NCI-H82 treated with DMSO at 0.1 percent for 48 hours (cell line): ENCODE results near the gene NCOR1.
"Not testable (repeated sequence)": the region's sequence is repeated elsewhere in the genome, so short reads cannot be mapped to it uniquely, and the experiment has no call there.

Source experiments
- DNase-seq: peaks from one replicate; lab custom pipeline; 2025; ENCODE audit not compliant: unreplicated experiment; lab: John Stamatoyannopoulos, UW

NCOR1 gene

DNA sequence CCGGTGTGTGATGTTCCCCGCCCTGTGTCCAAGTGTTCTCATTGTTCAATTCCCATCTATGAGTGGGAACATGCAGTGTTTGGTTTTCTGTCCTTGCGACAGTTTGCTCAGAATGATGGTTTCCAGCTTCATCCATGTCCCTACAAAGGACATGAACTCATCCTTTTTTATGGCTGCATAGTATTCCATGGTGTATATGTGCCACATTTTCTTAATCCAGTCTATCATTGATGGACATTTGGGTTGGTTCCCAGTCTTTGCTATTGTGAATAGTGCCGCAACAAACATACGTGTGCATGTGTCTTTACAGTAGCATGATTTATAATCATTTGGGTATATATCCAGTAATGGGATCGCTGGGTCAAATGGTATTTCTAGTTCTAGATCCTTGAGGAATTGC lies 63.0 kb downstream of the NCOR1 start:
- not testable (repeated sequence) for DNase-seq

DNA sequence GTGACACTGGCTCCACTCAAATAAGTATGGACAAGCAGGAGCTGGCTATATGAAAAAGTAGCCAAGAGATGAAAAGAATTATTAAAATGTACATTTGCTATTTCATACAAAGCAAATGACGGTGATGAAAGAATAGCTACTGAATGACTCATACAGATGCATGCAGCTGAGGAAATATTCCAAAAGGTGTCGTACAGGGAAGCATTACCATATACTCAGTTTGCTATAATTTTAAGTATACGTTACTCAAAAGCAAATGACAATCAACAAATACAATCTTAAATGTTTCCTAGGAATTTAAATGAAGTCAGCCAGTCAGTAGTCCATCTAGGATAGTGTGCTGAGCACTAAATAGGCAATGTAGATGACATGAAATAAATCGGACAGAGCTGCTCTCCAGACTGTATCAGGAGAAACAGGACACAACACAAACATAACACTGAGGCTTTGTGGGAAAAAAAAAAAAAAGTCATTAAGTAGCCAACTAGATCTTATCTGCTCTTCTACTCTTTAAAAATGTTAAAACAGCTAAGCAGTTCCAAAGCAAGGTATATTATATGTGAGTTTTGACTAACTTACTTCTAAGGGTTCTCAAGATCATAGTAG lies 65.0 kb downstream of the NCOR1 start:
- no peak for DNase-seq

DNA sequence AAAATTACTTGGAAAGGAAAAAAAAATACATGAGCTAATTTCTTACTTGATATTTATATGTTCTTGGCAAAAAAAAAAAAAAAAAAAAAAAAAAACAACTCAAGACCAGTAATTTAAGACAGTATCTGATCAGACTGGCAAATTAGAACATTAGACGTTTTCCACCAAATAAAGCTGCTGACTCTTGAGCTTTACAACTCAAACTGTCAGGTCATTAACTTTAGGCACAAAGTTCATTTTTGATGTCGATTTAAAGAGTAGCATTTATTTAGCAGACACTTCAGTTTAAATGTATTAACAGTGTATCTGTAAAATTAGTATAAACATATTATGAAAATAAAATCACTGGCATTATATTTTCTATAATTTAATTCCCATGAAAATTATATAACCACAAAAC lies 66.7 kb downstream of the NCOR1 start:
- no peak for DNase-seq

DNA sequence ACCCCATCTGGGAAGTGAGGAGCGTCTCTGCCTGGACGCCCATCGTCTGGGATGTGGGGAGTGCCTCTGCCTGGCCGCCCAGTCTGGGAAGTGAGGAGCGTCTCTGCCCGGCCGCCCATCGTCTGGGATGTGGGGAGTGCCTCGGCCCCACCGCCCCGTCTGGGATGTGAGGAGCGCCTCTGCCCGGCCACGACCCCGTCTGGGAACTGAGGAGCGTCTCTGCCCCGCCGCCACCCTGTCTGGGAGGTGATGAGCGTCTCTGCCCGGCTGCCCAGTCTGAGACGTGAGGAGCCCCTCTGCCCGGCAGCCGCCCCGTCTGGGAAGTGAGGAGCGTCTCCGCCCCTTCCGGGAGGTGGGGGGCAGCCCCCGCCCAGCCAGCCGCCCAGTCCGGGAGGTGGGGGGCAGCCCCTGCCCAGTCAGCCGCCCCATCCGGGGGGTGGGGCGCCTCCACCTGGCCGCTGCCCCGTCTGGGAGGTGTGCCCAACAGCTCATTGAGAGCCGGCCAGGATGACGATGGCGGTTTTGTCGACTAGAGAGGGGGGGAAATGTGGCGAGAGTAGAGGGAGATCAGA lies 69.9 kb downstream of the NCOR1 start:
- not testable (repeated sequence) for DNase-seq

DNA sequence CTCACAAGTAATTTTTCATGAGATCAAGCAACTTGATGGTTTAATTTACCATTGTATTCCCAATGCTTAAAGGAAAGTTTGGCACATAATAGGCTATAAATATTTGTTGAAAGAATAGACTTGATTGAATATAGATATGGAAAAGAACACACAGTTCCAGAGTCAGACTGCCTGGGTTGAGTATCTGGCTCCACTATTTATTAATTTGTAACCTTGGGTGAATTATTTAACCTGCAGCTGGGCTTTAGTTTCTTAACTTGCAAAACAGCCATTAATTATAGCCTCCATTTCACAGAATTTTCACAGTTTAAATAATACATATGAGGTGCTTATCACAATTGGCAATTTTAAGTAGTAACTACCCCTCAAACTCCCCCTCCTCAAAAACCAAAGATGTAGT lies 73.6 kb downstream of the NCOR1 start:
- DNase-seq: no peak

DNA sequence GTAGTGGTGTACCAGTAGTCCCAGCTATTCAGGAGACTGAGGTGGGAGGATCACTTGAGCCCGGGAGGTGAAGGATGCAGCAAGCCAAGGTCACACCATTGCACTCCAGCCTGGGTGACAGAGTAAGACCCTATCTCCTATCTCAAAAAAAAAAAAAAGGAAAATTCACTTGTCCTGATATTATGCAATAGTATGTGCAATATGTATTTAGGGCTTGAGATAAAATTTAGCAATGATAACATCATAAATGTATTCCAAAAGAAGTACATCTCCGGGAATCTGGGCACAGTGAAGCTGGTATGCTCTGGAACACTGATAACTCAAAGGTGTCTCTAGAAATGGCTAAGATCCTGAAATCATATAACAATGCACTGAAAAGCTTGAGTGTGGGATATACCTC lies 74.5 kb downstream of the NCOR1 start:
- DNase-seq: no peak

DNA sequence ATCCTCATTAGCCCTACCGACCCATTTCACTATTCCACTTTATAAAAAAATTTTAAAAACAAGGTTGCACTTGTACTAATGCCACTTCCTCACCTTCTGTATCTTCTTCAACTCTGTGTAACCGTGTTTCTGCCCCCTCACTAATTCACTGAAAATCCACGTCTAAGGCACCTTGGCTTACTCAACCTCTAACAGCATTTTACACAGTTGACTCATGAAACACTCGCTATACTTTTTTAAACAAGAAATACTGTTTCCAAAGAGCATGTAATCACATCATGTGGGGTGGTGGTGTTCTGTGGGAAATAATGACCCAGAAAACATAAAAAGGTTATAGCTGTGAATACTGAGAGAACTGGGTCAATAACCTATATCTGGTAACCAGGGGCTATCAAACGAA lies 79.9 kb downstream of the NCOR1 start:
- DNase-seq: no peak

DNA sequence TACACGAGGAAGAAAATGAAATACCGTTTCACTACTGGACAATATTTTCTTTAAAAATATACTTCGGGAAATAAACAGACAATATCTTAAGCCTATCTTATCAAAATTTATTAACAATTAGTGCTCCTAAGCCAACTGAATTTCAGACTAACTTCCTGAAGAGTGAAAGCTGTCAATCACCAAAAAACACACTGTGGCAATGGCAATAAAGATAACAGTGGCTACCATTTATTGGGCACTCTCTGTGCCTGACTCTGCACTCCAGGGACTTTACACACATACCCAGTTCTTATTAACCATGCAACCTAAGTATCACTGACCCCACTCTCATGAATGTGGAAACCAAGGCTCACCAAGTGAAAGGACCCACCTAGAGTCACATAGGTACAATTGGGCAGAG lies 83.7 kb downstream of the NCOR1 start:
- no peak for DNase-seq

DNA sequence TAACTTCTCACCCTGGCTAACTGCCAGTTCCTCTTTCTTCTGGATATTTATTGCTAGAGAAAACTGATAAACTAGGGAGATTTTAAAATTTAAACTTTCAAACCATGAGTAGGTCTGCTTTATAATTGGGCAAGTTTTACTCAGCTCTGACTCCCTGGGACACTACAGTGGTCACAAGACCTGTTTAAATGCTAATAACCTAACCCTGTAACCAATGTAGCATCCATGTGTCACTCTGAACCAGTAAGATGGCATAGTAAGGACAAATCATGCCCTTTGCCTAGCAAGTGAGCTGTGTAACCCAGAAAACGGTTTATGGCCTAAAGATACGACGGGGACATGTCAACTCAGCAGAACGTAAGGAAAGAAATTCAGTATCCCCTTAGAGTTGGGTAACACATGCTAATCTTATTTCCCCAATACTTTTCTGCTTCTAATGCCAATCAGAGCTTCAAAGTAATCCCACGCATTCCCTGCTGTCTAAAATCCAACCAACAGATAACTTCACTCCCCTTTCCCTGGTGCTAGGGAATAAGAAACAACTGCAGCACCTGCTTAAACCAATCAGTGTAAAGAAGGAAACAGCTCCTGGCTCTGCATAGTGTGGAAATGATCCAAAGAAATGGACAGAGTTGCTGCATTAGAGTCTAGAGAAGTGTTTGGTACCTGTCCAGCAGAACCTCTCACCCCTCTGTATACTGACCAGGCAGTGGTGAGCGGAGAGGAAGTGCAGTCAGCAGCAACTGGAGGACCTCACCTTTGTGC lies 85.7 kb downstream of the NCOR1 start:
- no peak for DNase-seq

DNA sequence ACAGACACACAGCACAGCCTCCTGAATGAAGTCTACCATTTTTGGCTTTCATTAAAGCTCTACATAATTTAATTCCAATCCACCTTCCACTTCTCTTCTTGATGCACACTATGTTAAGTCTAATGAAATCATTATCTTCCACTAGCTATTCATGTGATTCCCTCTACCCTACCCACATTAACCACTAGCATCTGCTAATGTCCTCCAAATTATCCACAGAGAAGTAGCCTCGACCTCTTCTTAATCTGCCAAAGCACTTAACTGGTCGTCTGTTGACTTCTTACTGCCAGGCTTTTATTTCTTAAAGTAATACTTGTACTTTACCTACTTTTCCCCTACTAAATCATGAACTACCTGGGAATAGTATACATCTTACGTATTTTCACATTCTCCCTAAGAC lies 91.8 kb downstream of the NCOR1 start:
- peak; percentile 25 for DNase-seq

DNA sequence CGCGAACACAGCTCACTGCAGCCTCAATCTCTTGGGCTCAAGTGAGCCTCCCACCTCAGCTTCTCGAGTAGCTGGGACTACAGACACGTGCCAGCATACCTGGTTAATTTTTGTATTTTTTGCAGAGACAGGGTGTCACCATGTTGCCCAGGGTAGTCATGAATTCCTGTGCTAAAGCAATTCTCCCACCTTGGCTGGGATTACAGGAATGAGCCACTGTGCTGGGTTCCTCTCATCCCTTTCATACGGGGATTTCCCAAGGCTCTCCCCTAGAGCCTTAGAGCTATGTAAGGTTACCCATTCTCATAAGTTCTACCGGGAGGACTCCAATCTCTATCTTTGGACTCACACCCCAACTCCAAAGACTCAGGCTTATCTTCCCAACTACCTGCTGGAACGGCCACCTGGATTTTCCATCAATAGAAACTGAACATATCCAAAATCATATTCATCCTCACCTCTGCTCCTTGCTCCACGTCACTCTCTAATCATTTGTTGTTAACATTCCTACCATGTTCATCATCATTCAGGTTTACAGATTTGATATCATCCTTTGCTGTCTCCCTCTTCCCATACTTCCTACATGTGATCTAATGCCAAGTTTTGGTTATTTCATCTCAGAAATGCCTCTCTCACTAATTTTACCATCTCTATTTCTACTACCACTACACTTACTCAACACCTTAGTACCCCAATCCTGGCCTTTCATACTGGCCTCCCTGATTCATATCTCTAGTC lies 92.5 kb downstream of the NCOR1 start:
- DNase-seq: no peak

DNA sequence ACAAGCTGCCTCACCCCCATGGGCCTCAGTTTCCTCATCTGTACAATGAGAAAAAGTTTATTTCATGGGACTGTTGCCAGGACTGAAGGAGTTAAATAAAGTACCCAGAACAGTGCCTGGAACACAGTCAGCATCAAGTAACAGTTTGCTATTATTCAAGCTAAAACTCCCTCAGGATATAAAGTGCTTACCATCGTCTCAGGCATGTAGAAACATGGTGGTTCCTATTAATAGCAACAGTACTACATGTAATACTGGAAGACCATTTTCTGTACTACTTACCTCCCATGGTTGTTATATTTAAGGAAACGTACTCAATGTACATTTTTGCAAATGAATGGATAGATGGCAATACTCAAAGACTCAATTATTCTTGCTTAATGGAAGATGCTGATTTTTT lies 93.4 kb downstream of the NCOR1 start:
- no peak for DNase-seq

DNA sequence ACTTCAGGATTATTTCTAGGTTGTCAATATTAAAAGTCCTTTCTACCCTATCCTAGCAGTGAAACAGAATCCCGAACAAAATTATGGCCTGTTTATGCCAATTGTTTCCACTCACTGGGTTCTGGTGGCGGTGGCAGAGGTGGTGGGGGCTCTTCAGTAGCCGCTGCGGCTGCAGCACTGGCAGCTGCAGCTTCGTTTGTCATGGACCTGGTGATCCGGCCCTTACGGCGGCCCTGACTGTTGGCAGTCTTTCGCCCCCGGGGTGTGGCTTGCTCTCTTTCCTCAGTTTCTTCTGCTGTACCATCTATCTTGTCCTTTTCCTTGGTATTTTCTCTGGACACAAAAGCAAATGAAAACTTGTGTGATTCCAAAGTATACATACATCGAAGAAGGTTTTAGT lies 94.4 kb downstream of the NCOR1 start:
- no peak for DNase-seq

DNA sequence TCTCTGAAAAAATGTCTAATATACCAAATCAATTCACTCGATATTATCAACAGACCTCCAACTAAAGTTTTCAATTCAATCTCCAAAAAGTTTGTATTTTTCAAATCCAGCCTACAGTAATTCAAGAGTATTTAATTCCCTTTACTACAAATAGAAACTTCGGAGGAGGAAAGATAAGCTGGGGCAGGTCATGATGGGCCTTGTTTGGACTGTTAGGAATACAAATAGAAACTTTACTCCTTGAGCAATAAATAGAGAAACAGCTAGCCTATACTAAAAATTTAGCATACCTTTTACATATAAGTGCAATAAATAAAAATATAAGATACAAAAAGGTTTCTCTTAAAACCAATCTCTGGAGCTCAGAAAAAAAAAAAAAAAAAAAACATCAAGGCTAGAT lies 98.2 kb downstream of the NCOR1 start:
- DNase-seq: no peak

DNA sequence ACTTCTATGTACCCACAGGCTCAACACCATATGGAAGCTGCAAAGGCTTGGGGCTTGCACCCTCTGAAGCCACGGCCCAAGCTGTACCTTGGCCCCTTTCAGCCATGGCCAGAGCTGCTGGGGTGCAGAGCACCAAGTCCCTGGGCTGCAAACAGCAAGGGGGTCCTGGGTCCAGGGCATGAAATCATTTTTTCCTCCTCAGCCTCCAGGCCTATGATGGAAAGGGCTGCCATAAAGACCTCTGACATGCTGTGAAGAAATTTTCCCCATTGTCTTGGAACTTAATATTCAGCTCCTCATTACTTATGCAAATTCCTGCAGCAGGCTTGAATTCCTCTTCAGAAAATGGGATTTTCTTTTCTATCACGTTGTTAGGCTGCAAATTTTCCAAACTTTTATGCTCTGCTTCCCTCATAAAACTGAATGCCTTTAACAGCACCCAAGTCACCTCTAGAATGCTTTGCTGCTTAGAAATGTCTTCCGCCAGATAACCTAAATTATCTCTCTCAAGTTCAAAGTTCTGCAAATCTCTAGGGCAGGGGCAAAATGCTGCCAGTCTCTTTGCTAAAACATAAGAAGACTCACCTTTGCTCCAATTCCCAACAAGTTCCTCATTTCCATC lies 100.1 kb downstream of the NCOR1 start:
- DNase-seq: not testable (repeated sequence)

DNA sequence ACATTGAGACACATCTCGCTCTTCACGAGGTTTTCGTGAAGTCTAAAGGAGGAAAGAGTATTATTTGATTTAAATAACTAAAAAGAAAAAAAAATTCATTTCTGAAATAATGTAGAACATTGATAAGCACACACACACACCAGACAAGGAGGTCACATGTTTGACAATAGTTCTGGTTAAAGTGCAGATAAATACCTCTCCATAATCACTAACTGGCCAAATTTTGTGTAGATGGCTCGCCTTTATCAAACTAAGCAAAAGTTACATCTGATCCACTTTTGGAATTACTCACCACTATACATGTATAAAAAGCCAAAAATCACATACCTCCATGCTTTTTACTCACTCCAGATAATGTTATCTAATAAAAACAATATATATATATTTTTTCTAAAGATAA lies 106.5 kb downstream of the NCOR1 start:
- no peak for DNase-seq

DNA sequence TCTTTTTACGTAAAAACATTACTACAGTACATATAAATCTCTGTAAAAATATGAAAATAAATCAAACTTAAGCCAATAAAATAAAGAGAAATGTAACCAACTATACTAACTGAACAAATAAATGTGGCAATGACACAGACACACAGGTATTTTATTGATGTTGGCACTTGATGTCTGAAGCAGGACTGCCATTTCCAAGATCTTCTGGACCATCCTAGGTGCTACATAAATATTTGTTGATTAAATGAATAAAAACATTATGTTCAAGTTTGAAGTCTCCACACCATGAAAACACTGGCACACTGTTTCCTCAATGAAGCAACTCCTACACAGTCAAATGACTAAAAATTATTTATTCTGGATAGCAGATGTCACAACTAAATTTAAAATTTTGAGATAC lies 106.9 kb downstream of the NCOR1 start:
- DNase-seq: no peak

DNA sequence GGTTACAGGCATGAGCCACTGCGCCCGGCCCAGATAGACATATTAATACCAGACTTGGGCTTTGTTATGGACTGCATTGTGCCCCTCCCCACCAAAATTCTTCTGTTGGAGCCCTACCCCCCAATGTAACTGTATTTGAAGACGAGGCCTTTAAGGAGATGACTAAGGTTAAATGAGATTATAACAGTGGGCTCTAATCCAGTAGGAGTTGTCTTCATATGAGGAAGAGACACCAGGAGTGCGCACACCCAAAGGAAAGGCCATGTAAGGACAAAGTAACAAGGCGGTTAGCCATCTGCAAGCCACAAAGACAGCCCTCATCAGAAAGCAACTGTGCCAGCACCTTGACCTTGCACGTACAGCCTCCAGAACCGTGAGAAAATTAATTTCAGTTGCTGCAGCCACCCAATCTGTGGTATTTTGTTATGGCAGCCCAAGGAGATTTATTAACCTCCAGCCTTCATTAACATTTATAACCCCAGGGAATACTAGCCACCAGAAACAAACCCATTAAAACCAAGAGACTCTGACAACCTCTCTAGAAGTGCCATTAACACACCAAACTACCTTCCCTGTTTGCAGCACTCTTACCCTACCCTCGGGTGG lies 108.1 kb downstream of the NCOR1 start:
- peak; percentile 95 for DNase-seq

DNA sequence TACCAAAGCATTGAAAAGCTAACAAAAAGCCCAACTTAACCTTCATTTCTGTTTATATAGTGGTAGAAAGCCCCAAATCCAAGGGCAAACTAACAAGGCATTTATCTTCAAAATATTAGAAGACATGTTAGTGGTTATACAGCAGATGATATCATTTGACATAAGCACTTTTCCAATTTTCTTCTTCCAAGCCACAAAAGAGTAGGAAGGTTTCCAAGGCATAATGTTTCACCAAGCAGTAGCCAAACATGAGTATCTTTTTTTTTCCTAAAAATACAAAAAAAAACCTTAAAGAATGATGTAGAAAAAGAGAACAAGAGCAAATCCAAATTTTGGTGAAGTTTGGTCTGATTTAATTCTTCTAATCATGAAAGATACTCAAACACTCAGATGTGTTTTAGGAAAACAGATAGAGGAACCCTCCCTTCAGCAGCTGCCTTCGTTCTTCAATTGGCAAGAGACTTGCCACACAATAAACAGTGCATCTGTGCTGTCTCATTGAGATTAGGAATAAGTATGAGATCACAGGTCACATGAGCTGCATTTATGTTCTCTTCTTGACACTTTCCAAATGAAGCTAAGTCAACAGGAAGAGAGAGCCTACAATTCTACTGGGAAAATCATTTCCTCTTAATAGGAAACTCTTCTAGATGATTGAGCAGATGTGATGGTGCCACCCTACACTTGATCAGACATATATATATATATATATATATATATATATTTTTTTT lies 109.0 kb downstream of the NCOR1 start:
- DNase-seq: peak; percentile 9

DNA sequence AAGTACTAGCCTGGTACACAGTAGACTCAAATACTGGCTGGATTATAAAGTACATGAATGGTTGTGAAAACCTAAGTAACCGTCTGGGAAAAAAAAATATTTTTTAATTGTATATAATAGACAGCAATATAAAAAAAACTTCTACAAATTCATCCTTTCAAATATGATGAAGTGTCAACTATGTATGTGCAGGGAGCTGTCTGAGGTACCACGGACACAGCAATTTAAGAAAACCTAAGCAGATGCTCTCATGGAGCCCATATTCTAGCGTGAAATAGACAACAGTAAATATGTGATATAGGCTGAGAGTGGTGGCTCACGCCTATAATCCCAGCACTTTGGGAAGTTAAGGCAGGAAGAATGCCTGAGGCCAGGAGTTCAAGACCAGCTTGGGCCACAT lies 111.1 kb downstream of the NCOR1 start:
- no peak for DNase-seq
